Esophagus muscularis mucosa (tissue), 3 donors: ENCODE data around the gene SMS.

ENCODE experiments used
- EP300 ChIP-seq: sonication (generic); formaldehyde crosslinking; IDR thresholded peaks from one replicate; pipeline ENCODE4 v1.6.1; 2017; ENCODE audit warnings: antibody characterized with exemption
- POLR2AphosphoS5 ChIP-seq, 2 donors: sonication (generic); formaldehyde crosslinking; IDR thresholded peaks; one replicate each; pipeline ENCODE4 v1.6.1; 2017; ENCODE audit warnings: antibody characterized with exemption in 2 of 2

- TF ChIP-seq POLR2AphosphoS5 (IDR thresholded peaks at IDR 0.05) = no peak
- no peak for TF ChIP-seq EP300
Observed at GRCh38 chrX:21986596-21986995, 46.1 kb downstream of the SMS start.
